ENCODE data around the gene IRS2. TPM values are rescaled to one million over a fixed set of nuclear protein-coding genes. Genes with fewer than 3 reads are reported as not detected.

Gene IRS2
- total and polyA plus RNA-seq, 9 donors: 14.6 to 40.9 (median 26.6) TPM

DNA sequence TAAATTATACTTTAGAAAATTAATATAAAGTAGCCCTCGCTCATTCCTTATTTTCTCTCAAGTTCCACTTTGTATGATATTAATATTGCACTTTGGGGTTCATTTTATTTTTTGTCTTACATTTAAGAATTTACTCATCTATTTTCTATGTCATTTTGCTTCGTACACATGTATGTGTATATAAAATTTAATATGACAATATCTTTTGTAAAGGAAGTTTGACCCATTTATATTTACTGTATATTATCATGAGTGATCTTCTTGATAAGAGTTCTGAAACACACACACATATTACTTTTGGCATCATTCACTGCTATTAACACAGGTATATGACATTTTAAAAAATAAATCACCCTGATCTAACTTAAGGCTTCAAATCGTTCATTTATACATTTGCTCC, 83.1 kb downstream of the IRS2 start:
- no peaks in the 10 kb centered on the region for H3K36me3 ChIP-seq
- intact Hi-C loops (cut with DNase I): no loop called here
- H3K9me3 ChIP-seq: no peaks in the 10 kb centered on the region
- no peak overlapping the region for H3K27ac ChIP-seq
- H3K4me3 ChIP-seq: no peak overlapping the region
- no peaks in the 10 kb centered on the region for H3K4me1 ChIP-seq (ENCODE audit: insufficient read depth)
- no peaks in the 10 kb centered on the region for H3K27me3 ChIP-seq
- 90 to 96% (median 94%) methylated on average over 3 of the region's 3 CpGs for WGBS, 3 donors
- no peak for DNase-seq
- TF ChIP-seq EP300 (IDR thresholded peaks at IDR 0.05) (no peak), POLR2A (IDR thresholded peaks at IDR 0.05) (no peak)
- TF ChIP-seq, protein P1, sequence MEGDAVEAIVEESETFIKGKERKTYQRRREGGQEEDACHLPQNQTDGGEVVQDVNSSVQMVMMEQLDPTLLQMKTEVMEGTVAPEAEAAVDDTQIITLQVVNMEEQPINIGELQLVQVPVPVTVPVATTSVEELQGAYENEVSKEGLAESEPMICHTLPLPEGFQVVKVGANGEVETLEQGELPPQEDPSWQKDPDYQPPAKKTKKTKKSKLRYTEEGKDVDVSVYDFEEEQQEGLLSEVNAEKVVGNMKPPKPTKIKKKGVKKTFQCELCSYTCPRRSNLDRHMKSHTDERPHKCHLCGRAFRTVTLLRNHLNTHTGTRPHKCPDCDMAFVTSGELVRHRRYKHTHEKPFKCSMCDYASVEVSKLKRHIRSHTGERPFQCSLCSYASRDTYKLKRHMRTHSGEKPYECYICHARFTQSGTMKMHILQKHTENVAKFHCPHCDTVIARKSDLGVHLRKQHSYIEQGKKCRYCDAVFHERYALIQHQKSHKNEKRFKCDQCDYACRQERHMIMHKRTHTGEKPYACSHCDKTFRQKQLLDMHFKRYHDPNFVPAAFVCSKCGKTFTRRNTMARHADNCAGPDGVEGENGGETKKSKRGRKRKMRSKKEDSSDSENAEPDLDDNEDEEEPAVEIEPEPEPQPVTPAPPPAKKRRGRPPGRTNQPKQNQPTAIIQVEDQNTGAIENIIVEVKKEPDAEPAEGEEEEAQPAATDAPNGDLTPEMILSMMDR (IDR thresholded peaks at IDR 0.05): no peak
